SU-DHL-6 (cell line): ENCODE results near the gene INPP5A.

Source experiments
- H2AFZ ChIP-seq: fragments of 200-600 bp; sonication (generic); 2 replicates; pipeline ENCODE4 v1.6.1; 2014; ENCODE audit warnings: low read depth, mild to moderate bottlenecking, moderate library complexity, mixed read lengths, antibody characterized with exemption, low read length; ENCODE audit not compliant: severe bottlenecking
- H3F3A ChIP-seq: fragments of 200-600 bp; shearing (Covaris generic); 2 replicates; pipeline ENCODE4 v1.6.0; 2016; ENCODE audit warnings: antibody characterized with exemption, mild to moderate bottlenecking; ENCODE audit not compliant: insufficient read depth
- H3K27ac ChIP-seq: fragments of 200-600 bp; sonication (generic); 2 replicates; pipeline ENCODE4 v1.5.1; 2016; ENCODE audit warnings: low read depth, mild to moderate bottlenecking, low read length, moderate library complexity, mixed read lengths
- H3K27me3 ChIP-seq: fragments of 200-600 bp; sonication (generic), shearing (Covaris generic); 2 replicates; pipeline ENCODE4 v1.6.0; 2014; ENCODE audit warnings: mild to moderate bottlenecking, low read length
- H3K36me3 ChIP-seq: fragments of 200-600 bp; sonication (generic); 2 replicates; pipeline ENCODE4 v1.6.1; 2014; ENCODE audit warnings: mild to moderate bottlenecking, low read length, mixed read lengths
- H3K4me2 ChIP-seq: fragments of 300-600, 200-600 bp; shearing (Covaris generic), sonication (generic); 2 replicates; pipeline ENCODE4 v1.6.0; 2014; ENCODE audit warnings: low read length, low read depth, mild to moderate bottlenecking; ENCODE audit not compliant: poor library complexity, severe bottlenecking
- H3K4me3 ChIP-seq: fragments of 200-600 bp; sonication (generic); 2 replicates; pipeline ENCODE4 v1.5.1; 2014; ENCODE audit warnings: antibody characterized with exemption, low read length, mild to moderate bottlenecking, mixed read lengths; ENCODE audit not compliant: insufficient read depth, poor library complexity, severe bottlenecking
- H3K79me2 ChIP-seq: fragments of 200-600 bp; sonication (generic); 2 replicates; pipeline ENCODE4 v1.6.1; 2014; ENCODE audit warnings: mild to moderate bottlenecking, low read length, moderate library complexity; ENCODE audit not compliant: insufficient read depth
- H3K9ac ChIP-seq: fragments of 200-600 bp; sonication (generic); 2 replicates; pipeline ENCODE4 v1.7.0; 2014; ENCODE audit warnings: mild to moderate bottlenecking, low read length
- H3K9me2 ChIP-seq: fragments of 200-600 bp; sonication (generic); replicated peaks from 2 replicates; pipeline ENCODE4 v1.6.1; 2014; ENCODE audit warnings: low read length; ENCODE audit not compliant: insufficient read depth
- H3K9me3 ChIP-seq: fragments of 200-600 bp; sonication (generic); 2 replicates; pipeline ENCODE4 v1.6.1; 2014; ENCODE audit warnings: low read length, mixed read lengths; ENCODE audit not compliant: insufficient read depth
- H4K20me1 ChIP-seq: fragments of 200-600 bp; sonication (generic); 2 replicates; pipeline ENCODE4 v1.6.1; 2014; ENCODE audit warnings: low read depth, mild to moderate bottlenecking, antibody characterized with exemption, low read length, moderate library complexity, mixed read lengths
- EZH2phosphoT487 ChIP-seq: fragments of 200-600 bp; sonication (generic), shearing (Covaris generic); conservative IDR thresholded peaks from 2 replicates; pipeline ENCODE4 v1.6.1; 2018; ENCODE audit warnings: mild to moderate bottlenecking, antibody characterized with exemption, low read length, moderate library complexity, mixed read lengths
- TF ChIP-seq, protein P1 (sequence below): fragments of 200-600 bp; sonication (generic); IDR thresholded peaks from one replicate; pipeline ENCODE4 v1.5.1; 2017; ENCODE audit warnings: antibody characterized with exemption, mild to moderate bottlenecking, low read length, moderate library complexity; ENCODE audit not compliant: insufficient read depth, poor library complexity, severe bottlenecking

INPP5A gene

DNA sequence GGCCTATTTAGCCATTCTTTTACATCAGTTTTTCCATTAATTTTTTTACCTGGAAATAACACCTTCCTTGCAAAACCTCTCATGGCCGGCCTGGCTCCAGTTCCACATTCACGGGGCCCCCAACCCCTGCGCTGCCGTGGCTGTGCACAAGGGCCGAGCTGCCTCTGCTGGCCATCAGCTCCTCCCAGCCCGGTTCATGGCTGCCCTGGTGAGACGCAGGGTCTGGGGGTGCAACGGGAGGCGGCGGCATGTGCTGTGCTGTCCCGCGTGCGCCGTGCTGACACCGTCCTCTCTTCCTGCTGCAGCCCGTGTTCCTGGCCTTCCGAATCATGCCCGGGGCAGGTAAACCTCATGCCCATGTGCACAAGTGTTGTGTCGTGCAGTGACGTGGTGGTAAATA, 244.0 kb downstream of the INPP5A start:
- H4K20me1 ChIP-seq, result no peaks in the 10 kb centered on the region
- no peaks in the 10 kb centered on the region for H3K36me3 ChIP-seq
- no peaks in the 10 kb centered on the region for H3K27me3 ChIP-seq
- H3K9ac ChIP-seq, result no peak overlapping the region
- H3K27ac ChIP-seq, result no peak overlapping the region
- H3K9me2 ChIP-seq, result no peaks in the 10 kb centered on the region
- TF ChIP-seq EZH2phosphoT487, result no peak
- TF ChIP-seq, protein P1, sequence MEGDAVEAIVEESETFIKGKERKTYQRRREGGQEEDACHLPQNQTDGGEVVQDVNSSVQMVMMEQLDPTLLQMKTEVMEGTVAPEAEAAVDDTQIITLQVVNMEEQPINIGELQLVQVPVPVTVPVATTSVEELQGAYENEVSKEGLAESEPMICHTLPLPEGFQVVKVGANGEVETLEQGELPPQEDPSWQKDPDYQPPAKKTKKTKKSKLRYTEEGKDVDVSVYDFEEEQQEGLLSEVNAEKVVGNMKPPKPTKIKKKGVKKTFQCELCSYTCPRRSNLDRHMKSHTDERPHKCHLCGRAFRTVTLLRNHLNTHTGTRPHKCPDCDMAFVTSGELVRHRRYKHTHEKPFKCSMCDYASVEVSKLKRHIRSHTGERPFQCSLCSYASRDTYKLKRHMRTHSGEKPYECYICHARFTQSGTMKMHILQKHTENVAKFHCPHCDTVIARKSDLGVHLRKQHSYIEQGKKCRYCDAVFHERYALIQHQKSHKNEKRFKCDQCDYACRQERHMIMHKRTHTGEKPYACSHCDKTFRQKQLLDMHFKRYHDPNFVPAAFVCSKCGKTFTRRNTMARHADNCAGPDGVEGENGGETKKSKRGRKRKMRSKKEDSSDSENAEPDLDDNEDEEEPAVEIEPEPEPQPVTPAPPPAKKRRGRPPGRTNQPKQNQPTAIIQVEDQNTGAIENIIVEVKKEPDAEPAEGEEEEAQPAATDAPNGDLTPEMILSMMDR, result no peak
- H3K79me2 ChIP-seq, result no peaks in the 10 kb centered on the region
- no peaks in the 10 kb centered on the region for H3F3A ChIP-seq
- no peak overlapping the region for H3K4me2 ChIP-seq
- no peak overlapping the region for H2AFZ ChIP-seq
- H3K9me3 ChIP-seq, result no peaks in the 10 kb centered on the region
- H3K4me3 ChIP-seq, result no peak overlapping the region

DNA sequence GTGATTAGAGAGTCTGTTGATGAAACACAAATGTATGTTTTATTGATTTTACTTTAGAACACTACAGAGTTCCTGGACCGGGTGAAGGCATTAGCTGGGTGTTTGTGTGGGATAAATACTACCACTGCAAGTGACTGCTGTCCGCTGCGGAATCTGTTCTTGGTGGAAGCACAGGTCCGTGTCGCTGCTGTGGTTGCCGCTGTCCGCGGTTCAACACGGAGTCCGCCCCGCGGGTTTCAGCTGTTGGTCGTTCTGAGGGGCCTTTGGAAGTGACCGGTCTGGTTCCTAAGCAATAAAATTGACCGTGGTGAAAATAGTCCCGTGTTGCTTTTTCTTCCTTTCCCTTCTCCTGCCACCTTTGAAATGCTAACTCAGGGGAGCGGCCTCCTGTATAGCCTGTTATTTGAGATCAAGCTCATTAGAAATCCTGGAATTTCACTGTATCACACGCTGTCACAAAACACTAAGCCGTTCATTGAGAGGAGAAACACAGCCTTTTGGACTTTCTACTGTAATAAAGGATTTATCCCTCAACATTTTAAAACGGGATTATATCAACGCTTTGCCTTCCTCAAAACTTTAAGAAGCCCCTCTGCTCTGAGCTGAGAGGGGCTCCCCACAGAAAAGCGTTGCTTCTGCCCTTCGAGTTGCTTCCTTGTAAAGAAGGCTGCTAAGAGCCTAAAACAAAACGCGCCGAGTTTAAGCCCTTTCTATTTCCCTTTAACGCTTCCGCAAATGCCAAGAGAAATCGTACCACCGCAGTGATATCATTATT, 245.8 kb downstream of the INPP5A start:
- Histone ChIP-seq H3K9me2 (no peaks in the 10 kb centered on the region), H3K27me3 (no peaks in the 10 kb centered on the region), H3K4me3 (no peak overlapping the region), H3F3A (no peaks in the 10 kb centered on the region), H2AFZ (no peak overlapping the region), H4K20me1 (no peaks in the 10 kb centered on the region), H3K36me3 (no peaks in the 10 kb centered on the region), H3K9me3 (no peaks in the 10 kb centered on the region), H3K9ac (no peak overlapping the region), H3K27ac (no peak overlapping the region), H3K4me2 (no peak overlapping the region), H3K79me2 (no peaks in the 10 kb centered on the region)
- TF ChIP-seq, protein P1, result no peak
- no peak for TF ChIP-seq EZH2phosphoT487

DNA sequence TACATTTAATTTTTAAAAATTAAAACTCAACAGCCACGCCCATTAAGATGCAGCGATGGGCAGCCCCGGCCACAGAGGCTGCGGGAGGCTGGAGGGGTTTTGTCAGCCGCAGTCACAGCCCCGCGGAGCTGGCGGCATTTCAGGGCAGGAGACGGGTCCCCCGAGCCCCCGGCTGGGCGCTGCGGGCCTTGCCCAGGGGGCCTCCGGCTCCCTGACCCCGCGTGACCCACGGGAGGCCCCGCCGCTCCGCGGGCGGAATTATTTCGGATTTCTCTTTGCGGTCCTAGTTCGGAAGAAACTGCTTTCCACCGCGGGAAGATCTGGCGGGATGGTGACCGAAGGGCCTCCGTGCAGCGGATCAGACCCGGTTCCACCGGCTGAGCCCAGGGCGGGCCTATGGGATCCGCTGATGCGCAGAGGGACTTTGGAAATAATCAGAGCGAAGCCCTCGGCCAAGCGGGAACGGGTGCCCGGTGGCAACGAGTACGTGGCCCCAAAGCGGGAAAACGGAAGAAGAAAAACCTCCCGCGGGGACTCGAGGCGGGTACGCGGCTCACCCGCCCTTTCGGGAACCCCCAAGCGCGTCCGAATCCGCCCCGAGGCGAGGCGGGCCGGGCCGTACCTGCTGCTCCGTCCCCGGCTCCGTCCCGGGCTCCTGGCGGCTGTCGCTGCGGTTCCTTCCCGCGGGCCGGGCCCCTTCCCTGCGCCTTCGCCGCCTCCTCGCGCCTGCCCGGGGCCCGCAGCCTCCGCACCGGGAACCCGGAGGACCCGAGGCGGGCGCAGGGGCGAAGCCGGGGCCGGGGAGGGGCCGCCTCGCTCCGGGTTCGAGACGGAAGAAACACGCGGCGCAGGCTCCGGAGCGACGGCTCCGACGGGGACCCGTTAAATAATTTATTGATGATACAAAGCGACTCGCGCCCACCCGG, 246.6 kb downstream of the INPP5A start:
- no peak overlapping the region for H3K4me3 ChIP-seq
- no peaks in the 10 kb centered on the region for H4K20me1 ChIP-seq
- no peak overlapping the region for H3K9ac ChIP-seq
- no peak overlapping the region for H2AFZ ChIP-seq
- no peaks in the 10 kb centered on the region for H3K36me3 ChIP-seq
- no peak overlapping the region for H3K4me2 ChIP-seq
- no peaks in the 10 kb centered on the region for H3F3A ChIP-seq
- TF ChIP-seq, protein P1, result no peak
- TF ChIP-seq EZH2phosphoT487, result no peak
- no peaks in the 10 kb centered on the region for H3K27me3 ChIP-seq
- H3K9me3 ChIP-seq, result no peaks in the 10 kb centered on the region
- no peak overlapping the region for H3K27ac ChIP-seq
- H3K9me2 ChIP-seq, result no peaks in the 10 kb centered on the region
- no peaks in the 10 kb centered on the region for H3K79me2 ChIP-seq
